ENCODE data around the gene TXNDC11.

DNA sequence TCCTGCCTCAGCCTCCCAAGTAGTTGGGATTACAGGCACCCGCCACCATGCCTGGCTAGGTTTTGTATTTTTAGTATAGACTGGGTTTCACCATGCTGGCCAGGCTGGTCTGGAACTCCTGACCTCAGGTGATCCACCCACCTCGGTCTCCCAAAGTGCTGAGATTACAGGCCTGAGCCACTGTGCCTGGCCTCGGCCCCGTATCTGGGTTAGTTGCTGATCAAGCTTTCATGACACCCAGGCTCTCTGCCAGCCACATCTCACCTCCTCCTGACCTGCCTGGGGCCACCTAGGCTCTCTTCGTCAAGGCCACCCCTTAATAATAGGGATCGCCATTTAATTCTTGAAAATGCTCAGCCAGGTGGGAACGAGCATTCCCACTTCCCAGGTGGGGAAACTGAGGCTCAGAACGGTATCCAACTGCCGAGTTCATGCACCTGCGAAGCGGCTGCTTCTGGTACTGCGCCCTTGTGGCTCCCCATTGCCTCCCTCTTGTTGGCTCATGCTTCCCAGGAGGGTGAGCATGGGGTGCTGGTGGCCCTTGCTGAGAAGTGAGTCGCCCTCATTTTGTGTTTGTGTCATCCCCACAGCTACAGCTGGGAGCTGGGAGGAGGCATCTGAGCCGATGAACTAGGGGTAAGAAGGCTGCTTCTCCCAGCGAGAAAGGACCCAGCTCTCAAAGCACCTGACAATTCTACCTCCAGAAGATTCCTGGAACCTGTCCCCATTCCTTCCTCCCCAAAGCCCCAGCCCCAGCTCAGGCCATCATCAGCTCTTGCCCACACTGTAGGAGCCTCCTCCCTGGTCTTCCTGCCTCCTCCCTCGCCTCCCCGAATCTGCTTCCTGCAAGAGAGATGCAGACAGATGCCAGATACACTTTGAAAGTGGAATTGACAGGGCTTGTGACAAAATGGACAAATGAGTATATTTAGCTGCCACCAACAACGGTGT, 91.7 kb downstream of the TXNDC11 start:
- TF ChIP-seq EZH2 (IDR thresholded peaks at IDR 0.05; ENCODE audit: low read depth): no peak
- TF ChIP-seq, protein P1, sequence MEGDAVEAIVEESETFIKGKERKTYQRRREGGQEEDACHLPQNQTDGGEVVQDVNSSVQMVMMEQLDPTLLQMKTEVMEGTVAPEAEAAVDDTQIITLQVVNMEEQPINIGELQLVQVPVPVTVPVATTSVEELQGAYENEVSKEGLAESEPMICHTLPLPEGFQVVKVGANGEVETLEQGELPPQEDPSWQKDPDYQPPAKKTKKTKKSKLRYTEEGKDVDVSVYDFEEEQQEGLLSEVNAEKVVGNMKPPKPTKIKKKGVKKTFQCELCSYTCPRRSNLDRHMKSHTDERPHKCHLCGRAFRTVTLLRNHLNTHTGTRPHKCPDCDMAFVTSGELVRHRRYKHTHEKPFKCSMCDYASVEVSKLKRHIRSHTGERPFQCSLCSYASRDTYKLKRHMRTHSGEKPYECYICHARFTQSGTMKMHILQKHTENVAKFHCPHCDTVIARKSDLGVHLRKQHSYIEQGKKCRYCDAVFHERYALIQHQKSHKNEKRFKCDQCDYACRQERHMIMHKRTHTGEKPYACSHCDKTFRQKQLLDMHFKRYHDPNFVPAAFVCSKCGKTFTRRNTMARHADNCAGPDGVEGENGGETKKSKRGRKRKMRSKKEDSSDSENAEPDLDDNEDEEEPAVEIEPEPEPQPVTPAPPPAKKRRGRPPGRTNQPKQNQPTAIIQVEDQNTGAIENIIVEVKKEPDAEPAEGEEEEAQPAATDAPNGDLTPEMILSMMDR (conservative IDR thresholded peaks at IDR 0.05): no peak

All from PC-9 (cell line).